Spleen (tissue), 7 donors: ENCODE data around the gene ZRANB1.

ENCODE experiments used
- POLR2A ChIP-seq, 3 donors: fragments of 450-650 bp; IDR thresholded peaks; one replicate each; pipeline ENCODE4 v1.5.1; 2017; ENCODE audit warnings: antibody characterized with exemption in 3 of 3, mild to moderate bottlenecking in 1 of 3
- TF ChIP-seq, protein P1 (sequence below), 11 experiments: fragments of 200-600 bp in 7 of 11; fragments of 450-650 bp in 4 of 11; sonication (generic) in 4 of 11; IDR thresholded peaks in 8 of 11; conservative IDR thresholded peaks in 3 of 11; 1 replicate in 7 of 11; 2 replicates in 4 of 11; pipeline versions ENCODE4 v1.4.0 to v1.8.0; 2016 to 2021; ENCODE audit warnings: antibody characterized with exemption in 11 of 11, inconsistent platforms in 4 of 11, mild to moderate bottlenecking in 1 of 11
- donor health status: DM: no; HTN: no; CAD: no; lungs with moderate emphysema.
- donor health status: DM: no; HTN: no; CAD: no.
- donor health status: DM: no; HTN: no; CAD: no.

DNA sequence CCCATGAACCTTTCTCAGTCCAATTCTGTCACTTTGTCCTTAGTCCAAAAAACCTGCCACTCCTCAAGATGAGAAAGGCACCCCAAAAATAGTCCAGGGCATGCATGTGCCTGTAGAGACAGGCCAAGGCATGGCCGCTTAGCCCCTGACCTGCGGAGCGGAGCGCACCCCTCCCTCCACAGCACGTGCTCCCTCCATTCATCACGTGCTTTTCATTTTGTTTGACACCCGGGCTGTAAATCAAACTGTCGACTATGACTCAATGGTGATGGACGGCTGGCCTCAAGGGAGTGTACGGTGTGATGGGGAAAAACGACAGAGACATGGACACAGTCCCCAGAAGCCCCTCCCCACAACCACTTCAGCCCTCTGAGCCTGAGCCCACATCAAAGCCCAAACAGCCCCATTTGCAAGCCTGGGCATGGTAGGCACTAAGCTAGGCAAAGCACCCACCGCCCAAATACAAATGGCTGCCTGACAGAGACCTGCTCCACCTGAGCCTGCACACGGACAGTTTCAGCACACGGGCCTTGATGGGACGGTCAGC is 90.6 kb downstream of the ZRANB1 start:
- no peak for TF ChIP-seq POLR2A (IDR thresholded peaks at IDR 0.05)
- TF ChIP-seq, protein P1, sequence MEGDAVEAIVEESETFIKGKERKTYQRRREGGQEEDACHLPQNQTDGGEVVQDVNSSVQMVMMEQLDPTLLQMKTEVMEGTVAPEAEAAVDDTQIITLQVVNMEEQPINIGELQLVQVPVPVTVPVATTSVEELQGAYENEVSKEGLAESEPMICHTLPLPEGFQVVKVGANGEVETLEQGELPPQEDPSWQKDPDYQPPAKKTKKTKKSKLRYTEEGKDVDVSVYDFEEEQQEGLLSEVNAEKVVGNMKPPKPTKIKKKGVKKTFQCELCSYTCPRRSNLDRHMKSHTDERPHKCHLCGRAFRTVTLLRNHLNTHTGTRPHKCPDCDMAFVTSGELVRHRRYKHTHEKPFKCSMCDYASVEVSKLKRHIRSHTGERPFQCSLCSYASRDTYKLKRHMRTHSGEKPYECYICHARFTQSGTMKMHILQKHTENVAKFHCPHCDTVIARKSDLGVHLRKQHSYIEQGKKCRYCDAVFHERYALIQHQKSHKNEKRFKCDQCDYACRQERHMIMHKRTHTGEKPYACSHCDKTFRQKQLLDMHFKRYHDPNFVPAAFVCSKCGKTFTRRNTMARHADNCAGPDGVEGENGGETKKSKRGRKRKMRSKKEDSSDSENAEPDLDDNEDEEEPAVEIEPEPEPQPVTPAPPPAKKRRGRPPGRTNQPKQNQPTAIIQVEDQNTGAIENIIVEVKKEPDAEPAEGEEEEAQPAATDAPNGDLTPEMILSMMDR (IDR thresholded peaks at IDR 0.05 in 8 of 11, conservative IDR thresholded peaks at IDR 0.05 in 3 of 11): no peak
